ENCODE data around the gene MYZAP.

- TF ChIP-seq CTCF (IDR thresholded peaks at IDR 0.05): no peak
- no peak for TF ChIP-seq POLR2A (IDR thresholded peaks at IDR 0.05)
Measured at GRCh38 chr15:57704441-57704840, 112.7 kb downstream of the MYZAP start.

Measured in sigmoid colon (tissue), 3 donors.